RWPE2 (cell line): ENCODE results near the gene B4GALT7.

Source experiments
- ATAC-seq: fragments of 200-7000 bp; cut with Tn5 transposase; 3 replicates; pipeline ENCODE4 v1.9.1; 2021; ENCODE audit warnings: low read depth
- DNase-seq: peaks from one replicate; pipeline ENCODE4 v3.0.0-alpha.2; 2020; ENCODE audit warnings: low spot score
- H3K27ac ChIP-seq: fragments of 450-650 bp; 2 replicates; pipeline ENCODE4 v1.5.1; 2017; ENCODE audit warnings: mild to moderate bottlenecking; ENCODE audit not compliant: poor library complexity, severe bottlenecking
- H3K27me3 ChIP-seq: fragments of 250-450 bp; sonication (Bioruptor Pico); 2 replicates; pipeline ENCODE4 v1.5.1; 2021; ENCODE audit warnings: mild to moderate bottlenecking, moderate library complexity; ENCODE audit not compliant: insufficient read depth, poor library complexity, severe bottlenecking
- H3K36me3 ChIP-seq: fragments of 250-450 bp; sonication (Bioruptor Pico); 2 replicates; pipeline ENCODE4 v1.5.1; 2020; ENCODE audit warnings: low read depth, mild to moderate bottlenecking, moderate library complexity
- H3K4me1 ChIP-seq: fragments of 250-450 bp; sonication (Bioruptor Pico); 2 replicates; pipeline ENCODE4 v1.5.1; 2021; ENCODE audit warnings: mild to moderate bottlenecking, moderate library complexity; ENCODE audit not compliant: insufficient read depth, poor library complexity, severe bottlenecking
- H3K4me3 ChIP-seq: fragments of 250-450 bp; sonication (Bioruptor Pico); 2 replicates; pipeline ENCODE4 v1.5.1; 2021; ENCODE audit warnings: mild to moderate bottlenecking, moderate library complexity; ENCODE audit not compliant: severe bottlenecking
- H3K9me3 ChIP-seq: fragments of 250-450 bp; sonication (Bioruptor Pico); 2 replicates; pipeline ENCODE4 v1.5.1; 2021; ENCODE audit warnings: mild to moderate bottlenecking, moderate library complexity; ENCODE audit not compliant: severe bottlenecking
- CTCF ChIP-seq: fragments of 450-650 bp; IDR thresholded peaks from one replicate; pipeline ENCODE4 v1.5.1; 2017; ENCODE audit warnings: mild to moderate bottlenecking, moderate library complexity; ENCODE audit not compliant: poor library complexity, severe bottlenecking

The B4GALT7 gene

GRCh38 chr5:177592010-177592834 is 7.7 kb upstream of the B4GALT7 start, which contains the start of gene TMED9:
Gene TMED9 (plus strand): TSS chr5:177592203. CDS start chr5:177592215, 12 bp downstream.
- Histone ChIP-seq H3K27ac (peak within 1 kb of the TSS; percentile 40), H3K4me1 (peaks cover 4% of the 10 kb centered on the region)
- DNase-seq, result peak; percentile 95

GRCh38 chr5:177592905-177593304 is 7.0 kb upstream of the B4GALT7 start:
- H3K4me3 ChIP-seq, result peak overlapping the region; percentile 78
- peak overlapping the region; percentile 40 for H3K27ac ChIP-seq
- no peaks in the 10 kb centered on the region for H3K27me3 ChIP-seq
- ATAC-seq, result no peak
- peaks cover 39% of the 10 kb centered on the region for H3K36me3 ChIP-seq
- no peak for TF ChIP-seq CTCF
- no peaks in the 10 kb centered on the region for H3K9me3 ChIP-seq
- peaks cover 4% of the 10 kb centered on the region for H3K4me1 ChIP-seq
- DNase-seq, result peak; percentile 13

More at GRCh38 chr5:177592010-177592834, 7.7 kb upstream of the B4GALT7 start, which contains the start of gene TMED9:
- no peak for TF ChIP-seq CTCF
- H3K36me3 ChIP-seq, result peaks cover 39% of the 10 kb centered on the region
- peak; percentile 99 for ATAC-seq
- no peaks in the 10 kb centered on the region for H3K9me3 ChIP-seq
- H3K4me3 ChIP-seq, result peak within 1 kb of the TSS; percentile 78
- no peaks in the 10 kb centered on the region for H3K27me3 ChIP-seq

GRCh38 chr5:177593511-177593910 is 6.4 kb upstream of the B4GALT7 start:
- peaks cover 39% of the 10 kb centered on the region for H3K36me3 ChIP-seq
- no peak overlapping the region for H3K27ac ChIP-seq
- no peak overlapping the region for H3K4me3 ChIP-seq
- peaks cover 4% of the 10 kb centered on the region for H3K4me1 ChIP-seq
- no peak for TF ChIP-seq CTCF
- no peaks in the 10 kb centered on the region for H3K9me3 ChIP-seq
- ATAC-seq, result no peak
- no peaks in the 10 kb centered on the region for H3K27me3 ChIP-seq
- DNase-seq, result peak; percentile 24

GRCh38 chr5:177594071-177594470 is 5.9 kb upstream of the B4GALT7 start:
- H3K4me1 ChIP-seq, result peaks cover 4% of the 10 kb centered on the region
- no peak for TF ChIP-seq CTCF
- DNase-seq (peak; percentile 42), ATAC-seq (no peak)
- no peaks in the 10 kb centered on the region for H3K27me3 ChIP-seq
- H3K4me3 ChIP-seq, result no peak overlapping the region
- H3K36me3 ChIP-seq, result peaks cover 39% of the 10 kb centered on the region
- H3K9me3 ChIP-seq, result no peaks in the 10 kb centered on the region
- no peak overlapping the region for H3K27ac ChIP-seq
